ENCODE data around the gene CYP8B1. TPM values are rescaled to one million over a fixed set of nuclear protein-coding genes. Genes with fewer than 3 reads are reported as not detected.

Gene CYP8B1
- total RNA-seq, 1 experiment from 2014 or later = 0.12 TPM

- ChIA-PET RAD21 (ENCODE audit: low non-redundant PET in 1 of 2, low total read pairs in 2 of 2, uncharacterized antibody in 2 of 2, unreplicated experiment in 2 of 2) (no interaction called here), POLR2A (no interaction called here), CTCF (no interaction called here)
- Histone ChIP-seq H4K20me1 (ENCODE audit: insufficient read depth) (no peaks in the 10 kb centered on the region), H3K27me3 (ENCODE audit: insufficient read depth, low read length) (no peaks in the 10 kb centered on the region), H3K9me2 (ENCODE audit: insufficient read depth) (no peaks in the 10 kb centered on the region), H2AFZ (ENCODE audit: low read depth, low read length, poor library complexity, severe bottlenecking) (no peak overlapping the region), H3K4me1 (ENCODE audit: control insufficient read depth in 1 of 2, insufficient read depth in 2 of 2, low read length in 2 of 2) (peaks cover 3 to 32% of the 10 kb centered on the region in 2 experiments), H3K27ac (ENCODE audit: low read depth, low read length) (no peak overlapping the region), H3K79me2 (ENCODE audit: insufficient read depth, low read length) (no peaks in the 10 kb centered on the region), H3K4me3 (replicated peaks in 1 of 2; ENCODE audit: low read depth in 1 of 2, low read length in 2 of 2) (no peak overlapping the region), H3K9me3 (ENCODE audit: control insufficient read depth in 1 of 2, insufficient read depth in 1 of 2, low read depth in 1 of 2, low read length in 2 of 2) (no peaks in the 10 kb centered on the region), H3K36me3 (ENCODE audit: control insufficient read depth in 1 of 2, insufficient read depth in 2 of 2, low read length in 2 of 2) (no peaks in the 10 kb centered on the region), H3K9ac (ENCODE audit: low read length) (no peak overlapping the region), H3K4me2 (ENCODE audit: low read length) (no peak overlapping the region)
- no peak for DNase-seq (ENCODE audit: low read depth, low spot score)
- intact Hi-C loops (cut with micrococcal nuclease) = loop anchor here (10.0 kb wide), 1 partner anchor 281 kb away; no protein-coding TSS in a partner anchor
- ATAC-seq = no peak
- TF ChIP-seq ZBTB33 (IDR thresholded peaks at IDR 0.05; ENCODE audit: extremely low read depth, insufficient replicate concordance, low read length) (no peak), CBX3 (IDR thresholded peaks at IDR 0.05; ENCODE audit: low read depth) (no peak), RAD21 (IDR thresholded peaks at IDR 0.05; ENCODE audit: low read depth) (no peak), SIN3A (IDR thresholded peaks at IDR 0.05; ENCODE audit: low read depth) (no peak), REST (IDR thresholded peaks at IDR 0.05; ENCODE audit: low read depth) (no peak), CEBPB (IDR thresholded peaks at IDR 0.05; ENCODE audit: low read depth) (no peak), TCF7L2 (IDR thresholded peaks at IDR 0.05; ENCODE audit: borderline replicate concordance, extremely low read depth, insufficient read depth, insufficient read length) (no peak), ZFX (IDR thresholded peaks at IDR 0.05) (no peak), POLR2AphosphoS5 (IDR thresholded peaks at IDR 0.05; ENCODE audit: low read depth, low read length) (no peak), EZH2 (IDR thresholded peaks at IDR 0.05) (no peak), ZNF274 (IDR thresholded peaks at IDR 0.05; ENCODE audit: low read depth, low read length) (no peak), FOSL1 (IDR thresholded peaks at IDR 0.05; ENCODE audit: low read depth) (no peak), MAX (IDR thresholded peaks at IDR 0.05) (no peak), CTCF (IDR thresholded peaks at IDR 0.05 in 2 of 3, conservative IDR thresholded peaks at IDR 0.05 in 1 of 3; ENCODE audit: borderline replicate concordance in 1 of 3, insufficient read depth in 1 of 3, low read depth in 2 of 3, low read length in 2 of 3) (no peak), POLR2A (IDR thresholded peaks at IDR 0.05; ENCODE audit: borderline replicate concordance, extremely low read depth, insufficient read depth, insufficient read length) (no peak), ELF1 (IDR thresholded peaks at IDR 0.05; ENCODE audit: borderline replicate concordance, low read depth) (no peak), SRF (IDR thresholded peaks at IDR 0.05; ENCODE audit: low read depth) (no peak), ATF3 (IDR thresholded peaks at IDR 0.05) (no peak)
- no TSS peak for BruUV-seq (replicated peaks)
These were observed 49.5 kb downstream of the CYP8B1 start for GRCh38 chr3:42826141-42826540.

Data from HCT116 (cell line).